ENCODE data around the gene ZNF236.

- TF ChIP-seq CTCF (IDR thresholded peaks at IDR 0.05; ENCODE audit: poor library complexity): no peak
- no peak for TF ChIP-seq EZH2 (IDR thresholded peaks at IDR 0.05; ENCODE audit: borderline replicate concordance)
Measured at GRCh38 chr18:76915456-76915855, 93.1 kb downstream of the ZNF236 start.
